Ishikawa (cell line): ENCODE measurements around the gene UNC50.

Experiments
- FOXM1 ChIP-seq: IDR thresholded peaks from 2 replicates; pipeline ENCODE4 v1.6.1; 2012; ENCODE audit warnings: low read depth, borderline replicate concordance
- RAD21 ChIP-seq: IDR thresholded peaks from 2 replicates; pipeline ENCODE4 v1.6.1; 2012; ENCODE audit warnings: low read depth
- TAF1 ChIP-seq: IDR thresholded peaks from 2 replicates; pipeline ENCODE4 v1.6.1; 2012; ENCODE audit warnings: low read depth, mild to moderate bottlenecking
- YY1 ChIP-seq: IDR thresholded peaks from 2 replicates; pipeline ENCODE4 v1.6.1; 2012; ENCODE audit warnings: low read depth
- TF ChIP-seq, protein P1 (sequence below): IDR thresholded peaks from 2 replicates; pipeline ENCODE4 v1.6.1; 2012; ENCODE audit warnings: low read depth, mild to moderate bottlenecking
- TF ChIP-seq, protein P2 (sequence below): IDR thresholded peaks from 2 replicates; pipeline ENCODE4 v1.6.1; 2012

DNA sequence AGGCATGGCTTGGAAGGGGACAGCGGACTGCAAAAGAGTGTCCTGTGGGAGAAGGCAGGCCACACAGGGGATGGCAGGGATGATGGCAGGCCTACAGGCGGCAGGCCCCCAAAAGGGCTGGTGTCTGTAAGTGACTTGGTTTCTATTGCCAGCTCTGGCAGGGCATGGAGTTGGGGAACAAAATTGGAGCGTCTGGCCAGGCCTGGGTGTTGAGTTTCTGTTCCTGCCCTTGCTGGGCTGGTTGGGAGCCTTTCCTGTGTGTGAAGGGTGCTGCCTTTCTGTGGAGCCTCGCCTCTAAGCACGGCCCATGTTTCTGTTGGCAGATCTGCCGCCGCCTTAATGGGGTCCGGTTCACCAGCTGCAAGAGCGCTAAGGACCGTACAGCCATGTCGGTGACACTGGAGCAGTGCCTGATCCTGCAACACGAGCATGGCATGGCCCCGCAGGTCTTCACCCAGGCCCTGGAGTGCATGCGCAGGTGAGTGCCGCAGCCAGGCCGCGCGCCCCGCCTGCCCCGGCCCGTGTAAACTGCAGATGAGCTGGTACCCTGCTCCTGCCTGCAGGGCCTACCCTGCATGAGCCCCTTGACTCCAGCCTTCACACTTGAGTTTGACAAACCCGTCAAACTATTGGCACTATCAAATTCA is 31.6 kb upstream of the UNC50 start:
- TF ChIP-seq TAF1 (no peak), FOXM1 (no peak), RAD21 (no peak), YY1 (no peak)
- TF ChIP-seq, protein P1, sequence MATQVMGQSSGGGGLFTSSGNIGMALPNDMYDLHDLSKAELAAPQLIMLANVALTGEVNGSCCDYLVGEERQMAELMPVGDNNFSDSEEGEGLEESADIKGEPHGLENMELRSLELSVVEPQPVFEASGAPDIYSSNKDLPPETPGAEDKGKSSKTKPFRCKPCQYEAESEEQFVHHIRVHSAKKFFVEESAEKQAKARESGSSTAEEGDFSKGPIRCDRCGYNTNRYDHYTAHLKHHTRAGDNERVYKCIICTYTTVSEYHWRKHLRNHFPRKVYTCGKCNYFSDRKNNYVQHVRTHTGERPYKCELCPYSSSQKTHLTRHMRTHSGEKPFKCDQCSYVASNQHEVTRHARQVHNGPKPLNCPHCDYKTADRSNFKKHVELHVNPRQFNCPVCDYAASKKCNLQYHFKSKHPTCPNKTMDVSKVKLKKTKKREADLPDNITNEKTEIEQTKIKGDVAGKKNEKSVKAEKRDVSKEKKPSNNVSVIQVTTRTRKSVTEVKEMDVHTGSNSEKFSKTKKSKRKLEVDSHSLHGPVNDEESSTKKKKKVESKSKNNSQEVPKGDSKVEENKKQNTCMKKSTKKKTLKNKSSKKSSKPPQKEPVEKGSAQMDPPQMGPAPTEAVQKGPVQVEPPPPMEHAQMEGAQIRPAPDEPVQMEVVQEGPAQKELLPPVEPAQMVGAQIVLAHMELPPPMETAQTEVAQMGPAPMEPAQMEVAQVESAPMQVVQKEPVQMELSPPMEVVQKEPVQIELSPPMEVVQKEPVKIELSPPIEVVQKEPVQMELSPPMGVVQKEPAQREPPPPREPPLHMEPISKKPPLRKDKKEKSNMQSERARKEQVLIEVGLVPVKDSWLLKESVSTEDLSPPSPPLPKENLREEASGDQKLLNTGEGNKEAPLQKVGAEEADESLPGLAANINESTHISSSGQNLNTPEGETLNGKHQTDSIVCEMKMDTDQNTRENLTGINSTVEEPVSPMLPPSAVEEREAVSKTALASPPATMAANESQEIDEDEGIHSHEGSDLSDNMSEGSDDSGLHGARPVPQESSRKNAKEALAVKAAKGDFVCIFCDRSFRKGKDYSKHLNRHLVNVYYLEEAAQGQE, result no peak
- TF ChIP-seq, protein P2, sequence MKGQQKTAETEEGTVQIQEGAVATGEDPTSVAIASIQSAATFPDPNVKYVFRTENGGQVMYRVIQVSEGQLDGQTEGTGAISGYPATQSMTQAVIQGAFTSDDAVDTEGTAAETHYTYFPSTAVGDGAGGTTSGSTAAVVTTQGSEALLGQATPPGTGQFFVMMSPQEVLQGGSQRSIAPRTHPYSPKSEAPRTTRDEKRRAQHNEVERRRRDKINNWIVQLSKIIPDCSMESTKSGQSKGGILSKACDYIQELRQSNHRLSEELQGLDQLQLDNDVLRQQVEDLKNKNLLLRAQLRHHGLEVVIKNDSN, result no peak
